ENCODE measurements around the gene PODN. TPM values are rescaled to one million over a fixed set of nuclear protein-coding genes. Genes with fewer than 3 reads are reported as not detected.

PODN gene
- total RNA-seq, 4 donors from 2014 or later, result 88.4 to 197 (median 150) TPM

DNA sequence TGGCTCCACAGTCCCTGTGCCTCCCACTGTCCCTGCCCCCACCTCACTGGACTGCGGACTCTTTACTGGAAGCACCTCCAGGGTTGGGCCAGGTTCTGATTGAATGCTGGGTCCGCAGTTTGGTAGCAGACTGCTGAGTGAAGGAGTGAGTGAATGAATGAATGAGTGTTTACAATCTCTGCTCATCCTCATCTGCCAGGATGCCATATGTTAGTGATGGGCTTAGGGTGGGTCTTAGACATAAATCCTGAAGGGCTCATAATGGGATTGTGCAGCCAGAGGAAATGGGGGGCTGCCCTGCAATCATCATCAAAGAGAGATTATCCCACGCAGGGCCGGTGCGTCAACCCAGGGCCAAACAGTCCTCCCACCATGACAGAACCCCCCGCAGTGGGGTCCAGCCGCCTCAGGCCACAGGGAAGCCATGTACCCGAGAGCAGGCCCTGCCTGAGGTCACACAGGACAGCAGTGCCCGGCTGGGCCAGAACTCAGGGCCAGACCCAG, 54.3 kb downstream of the PODN start:
- TF ChIP-seq, protein P1, sequence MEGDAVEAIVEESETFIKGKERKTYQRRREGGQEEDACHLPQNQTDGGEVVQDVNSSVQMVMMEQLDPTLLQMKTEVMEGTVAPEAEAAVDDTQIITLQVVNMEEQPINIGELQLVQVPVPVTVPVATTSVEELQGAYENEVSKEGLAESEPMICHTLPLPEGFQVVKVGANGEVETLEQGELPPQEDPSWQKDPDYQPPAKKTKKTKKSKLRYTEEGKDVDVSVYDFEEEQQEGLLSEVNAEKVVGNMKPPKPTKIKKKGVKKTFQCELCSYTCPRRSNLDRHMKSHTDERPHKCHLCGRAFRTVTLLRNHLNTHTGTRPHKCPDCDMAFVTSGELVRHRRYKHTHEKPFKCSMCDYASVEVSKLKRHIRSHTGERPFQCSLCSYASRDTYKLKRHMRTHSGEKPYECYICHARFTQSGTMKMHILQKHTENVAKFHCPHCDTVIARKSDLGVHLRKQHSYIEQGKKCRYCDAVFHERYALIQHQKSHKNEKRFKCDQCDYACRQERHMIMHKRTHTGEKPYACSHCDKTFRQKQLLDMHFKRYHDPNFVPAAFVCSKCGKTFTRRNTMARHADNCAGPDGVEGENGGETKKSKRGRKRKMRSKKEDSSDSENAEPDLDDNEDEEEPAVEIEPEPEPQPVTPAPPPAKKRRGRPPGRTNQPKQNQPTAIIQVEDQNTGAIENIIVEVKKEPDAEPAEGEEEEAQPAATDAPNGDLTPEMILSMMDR (IDR thresholded peaks at IDR 0.05; ENCODE audit: low read depth), result no peak

DNA sequence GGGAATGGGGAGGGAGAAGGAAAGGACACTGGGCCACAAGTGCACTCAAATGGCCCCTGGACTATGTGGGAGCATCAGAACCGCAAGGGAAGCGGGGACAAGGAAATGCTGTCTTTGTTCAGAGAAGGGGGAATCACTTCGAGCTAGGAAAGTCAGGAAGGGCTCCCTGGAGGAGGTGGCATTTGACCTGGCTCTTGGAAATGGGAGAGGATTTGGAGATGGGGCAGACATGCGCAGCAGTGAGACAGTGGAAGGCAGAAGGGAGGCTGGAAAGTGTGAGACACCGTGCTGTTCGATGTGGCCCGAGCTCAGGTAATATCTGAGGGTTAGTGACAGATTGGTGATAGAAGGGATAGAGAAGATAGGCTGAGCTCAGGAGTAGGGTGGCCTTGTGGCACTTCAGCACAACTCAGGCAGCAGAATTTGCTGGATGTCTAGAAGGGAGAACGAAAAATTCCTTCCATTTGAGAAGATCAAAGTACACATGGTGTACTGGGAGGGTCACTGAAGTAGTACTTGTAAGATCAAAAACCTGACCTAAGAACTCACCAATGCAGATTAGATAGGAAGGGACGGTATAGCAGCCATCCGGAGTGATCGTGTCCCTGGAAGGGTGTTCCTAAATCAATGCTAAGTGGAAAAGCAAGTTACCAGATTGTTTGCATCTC, 55.1 kb downstream of the PODN start:
- TF ChIP-seq, protein P1 (IDR thresholded peaks at IDR 0.05; ENCODE audit: low read depth), result no peak

DNA sequence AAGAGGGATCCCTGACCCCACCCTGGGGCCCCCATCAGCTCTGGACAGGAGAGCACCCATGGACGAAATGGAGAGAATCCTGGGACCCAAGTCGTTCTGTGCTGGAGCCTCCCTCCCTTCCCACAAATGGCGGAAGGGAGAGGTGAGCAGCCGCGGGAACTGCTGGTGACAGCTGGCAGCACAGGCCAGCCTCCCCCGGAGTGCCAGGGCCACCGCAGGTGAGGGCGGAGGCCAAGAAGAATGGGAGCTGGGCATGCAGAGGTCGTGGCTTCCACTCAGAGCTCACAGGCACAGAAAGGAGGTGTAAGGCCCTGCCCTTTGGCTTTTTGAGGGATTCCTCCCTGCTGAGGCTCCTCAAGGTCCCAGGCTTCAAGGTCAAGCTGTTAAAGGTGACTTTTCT, 55.8 kb downstream of the PODN start:
- TF ChIP-seq, protein P1 (IDR thresholded peaks at IDR 0.05; ENCODE audit: low read depth), result no peak

DNA sequence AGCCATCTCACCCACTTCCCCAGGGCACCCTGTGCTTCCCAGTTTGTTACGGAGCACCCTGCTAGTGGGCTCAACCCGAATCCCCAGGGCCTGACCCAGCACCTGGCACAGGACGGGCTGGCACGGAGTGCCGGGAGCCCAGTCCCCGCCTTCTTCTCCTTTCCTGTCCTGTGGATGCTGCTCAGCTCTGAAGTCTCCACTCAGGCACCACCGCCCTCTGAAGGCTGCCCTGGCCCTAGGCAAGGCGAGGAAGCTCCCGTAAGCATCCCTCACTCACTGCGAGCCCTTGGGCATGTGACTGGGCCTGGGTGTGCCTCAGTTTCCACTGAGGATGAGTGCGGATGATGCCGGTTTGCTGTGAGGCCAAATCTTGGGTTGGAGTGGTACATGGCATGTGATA, 58.6 kb downstream of the PODN start:
- TF ChIP-seq, protein P1 (IDR thresholded peaks at IDR 0.05; ENCODE audit: low read depth), result no peak

DNA sequence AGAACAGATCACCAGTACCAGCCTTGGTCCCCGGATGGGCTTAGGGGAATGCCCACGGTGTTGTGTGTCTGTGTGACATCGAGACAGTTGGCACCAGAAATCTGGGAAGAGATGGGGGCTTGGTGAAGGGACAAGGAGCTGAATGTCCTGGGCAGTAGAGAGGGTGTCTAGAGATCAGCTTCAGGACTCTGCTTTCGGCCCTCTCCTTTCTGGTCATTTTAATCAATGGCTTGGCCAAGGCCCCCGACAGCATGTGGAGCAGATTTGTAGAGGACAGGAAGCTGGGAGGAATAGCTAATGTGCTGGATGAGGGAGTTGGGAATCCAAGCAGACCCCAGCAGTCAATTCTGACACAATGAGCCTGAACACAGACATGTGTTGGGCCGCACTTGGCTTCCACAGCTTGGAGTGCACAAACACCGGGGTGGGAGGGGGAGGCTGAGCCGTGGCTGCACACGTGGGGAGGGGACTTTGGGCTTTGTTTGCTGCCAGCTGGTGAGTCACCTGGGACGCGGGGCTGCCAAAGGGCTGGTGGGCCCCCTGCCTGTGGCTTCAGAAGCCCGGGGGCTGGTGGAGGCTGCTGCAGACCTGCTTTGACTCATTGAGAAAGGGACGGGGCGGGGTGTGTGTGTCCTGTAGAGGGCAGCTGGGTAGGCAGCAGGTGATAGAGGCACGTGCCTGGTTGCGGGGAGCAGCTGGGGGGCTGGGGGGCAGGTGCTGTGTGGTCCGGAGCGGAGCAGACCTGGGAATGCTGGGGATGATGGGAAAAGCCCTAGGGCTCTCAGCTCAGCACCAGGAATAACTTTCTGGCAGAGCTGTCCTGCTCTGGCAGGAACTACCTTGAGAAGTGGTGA, 59.5 kb downstream of the PODN start:
- TF ChIP-seq, protein P1 (IDR thresholded peaks at IDR 0.05; ENCODE audit: low read depth), result no peak

DNA sequence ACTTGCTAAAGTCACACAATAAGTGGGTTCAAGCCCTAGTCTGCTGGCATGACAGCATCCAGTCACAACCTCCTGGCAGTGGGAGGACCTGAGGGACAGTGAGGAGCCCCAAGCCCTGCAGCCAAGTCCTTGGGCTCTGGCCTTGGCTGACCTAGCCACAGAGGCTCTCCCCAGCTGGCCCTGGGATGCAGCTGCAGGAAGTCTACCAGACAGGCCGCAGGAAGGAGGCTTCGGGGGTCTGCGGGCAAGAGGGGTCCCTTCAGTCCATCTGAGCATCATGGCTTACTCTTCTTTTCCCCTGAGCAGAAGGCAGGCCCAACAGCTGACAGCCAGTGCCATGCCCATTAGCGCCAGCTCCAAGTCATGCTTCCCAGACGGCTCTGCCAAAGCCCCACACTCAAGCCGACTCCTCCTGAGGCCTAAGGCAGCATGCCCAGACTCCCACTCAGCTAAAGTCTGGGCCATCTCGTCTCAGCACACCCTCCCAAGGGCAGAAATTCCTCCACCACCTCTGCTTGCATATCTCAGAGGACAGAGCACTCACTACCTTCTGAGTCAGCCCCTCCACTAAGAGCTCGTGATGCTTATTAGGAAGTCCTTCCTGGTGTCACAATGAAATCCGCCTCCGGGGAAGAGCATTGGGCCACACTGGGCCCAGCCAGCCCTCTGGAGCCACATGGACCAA, 60.3 kb downstream of the PODN start:
- TF ChIP-seq, protein P1 (IDR thresholded peaks at IDR 0.05; ENCODE audit: low read depth), result no peak

DNA sequence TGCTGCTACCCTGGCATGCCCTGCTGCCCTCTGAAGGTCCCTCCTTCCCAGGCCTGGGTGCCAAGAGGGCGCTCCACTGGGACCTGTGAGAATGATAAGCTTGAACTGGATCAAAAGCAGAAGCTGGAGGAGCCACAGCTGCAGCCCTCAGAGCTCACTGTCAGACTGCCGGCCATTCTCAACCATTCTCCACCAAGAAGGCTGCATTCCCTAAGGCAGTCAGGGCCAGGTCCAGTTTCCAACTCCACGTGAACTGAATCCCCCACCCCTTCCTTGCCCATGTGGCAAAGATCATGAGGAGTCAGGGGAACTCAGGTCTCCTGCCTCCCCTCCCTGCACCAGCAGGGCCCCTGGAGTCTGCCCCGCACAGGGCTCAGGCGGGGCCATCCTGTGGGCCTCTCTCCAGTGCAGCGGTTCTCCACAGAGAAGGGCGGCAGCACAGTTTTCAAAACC, 61.0 kb downstream of the PODN start:
- TF ChIP-seq, protein P1 (IDR thresholded peaks at IDR 0.05; ENCODE audit: low read depth), result no peak
